AML-193 (cell line): ENCODE data around the gene AFG1L.
"Not testable (repeated sequence)": the region's sequence is repeated elsewhere in the genome, so short reads cannot be mapped to it uniquely, and the experiment has no call there.

Source experiments
- DNase-seq, 2 experiments: peaks; one replicate each; lab custom pipeline; 2025; lab: John Stamatoyannopoulos, UW

The AFG1L gene

DNA sequence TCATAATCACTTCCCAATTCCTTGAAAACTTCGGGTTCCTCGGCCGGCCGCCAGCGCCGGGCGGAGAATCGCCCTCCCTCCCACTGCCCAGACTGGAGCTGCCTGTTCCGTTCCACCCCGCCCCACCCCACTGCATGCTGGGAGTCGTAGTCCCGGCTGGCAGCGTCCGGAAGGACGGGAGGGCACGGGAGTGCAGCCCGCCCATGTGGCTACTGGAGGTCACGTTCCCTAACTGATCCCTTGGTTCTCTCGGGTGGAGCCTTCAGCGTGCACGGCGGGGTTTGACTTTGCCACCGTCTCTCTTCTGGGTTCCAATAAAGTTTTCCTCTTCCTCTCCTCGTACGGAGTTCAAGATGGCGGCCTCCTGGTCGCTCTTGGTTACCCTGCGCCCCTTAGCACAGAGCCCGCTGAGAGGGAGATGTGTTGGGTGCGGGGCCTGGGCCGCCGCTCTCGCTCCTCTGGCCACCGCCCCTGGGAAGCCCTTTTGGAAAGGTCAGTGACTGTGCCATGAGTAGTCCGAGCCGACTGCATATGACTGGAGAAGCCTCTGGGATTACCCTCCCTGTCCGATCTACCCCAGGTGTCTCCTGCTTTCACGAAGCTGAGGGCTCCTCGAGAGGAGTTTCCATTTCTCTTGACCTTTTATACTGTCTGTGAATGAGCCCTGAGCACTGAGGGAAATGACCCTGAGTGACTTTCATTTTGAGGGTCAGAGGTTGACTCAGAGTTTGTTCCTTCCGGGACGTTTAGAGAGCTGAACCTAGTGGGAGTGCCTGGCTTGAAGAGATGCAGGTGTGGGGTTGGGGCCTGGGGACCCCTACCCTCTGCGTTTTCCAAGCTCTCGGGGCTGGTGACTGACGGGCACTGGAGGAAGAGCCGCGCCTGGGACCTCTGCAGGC lies at the start of gene AFG1L:
Gene AFG1L (plus strand): TSS at position 328 of the 899 bp plus-strand sequence. CDS start 26 bp downstream, at position 354.
- DNase-seq = peak; percentile 93 to 94

- DNase-seq = not testable (repeated sequence)
Measured at GRCh38 chr6:108245095-108245494, 49.8 kb upstream of the AFG1L start.

GRCh38 chr6:108247965-108248536 lies 46.8 kb upstream of the AFG1L start:
- DNase-seq = no peak

GRCh38 chr6:108250240-108250866 lies 44.5 kb upstream of the AFG1L start:
- peak; percentile 20 to 25 for DNase-seq

GRCh38 chr6:108251252-108251651 lies 43.6 kb upstream of the AFG1L start:
- DNase-seq = no peak

- DNase-seq = no peak
Measured at GRCh38 chr6:108252055-108252454, 42.8 kb upstream of the AFG1L start.

DNA sequence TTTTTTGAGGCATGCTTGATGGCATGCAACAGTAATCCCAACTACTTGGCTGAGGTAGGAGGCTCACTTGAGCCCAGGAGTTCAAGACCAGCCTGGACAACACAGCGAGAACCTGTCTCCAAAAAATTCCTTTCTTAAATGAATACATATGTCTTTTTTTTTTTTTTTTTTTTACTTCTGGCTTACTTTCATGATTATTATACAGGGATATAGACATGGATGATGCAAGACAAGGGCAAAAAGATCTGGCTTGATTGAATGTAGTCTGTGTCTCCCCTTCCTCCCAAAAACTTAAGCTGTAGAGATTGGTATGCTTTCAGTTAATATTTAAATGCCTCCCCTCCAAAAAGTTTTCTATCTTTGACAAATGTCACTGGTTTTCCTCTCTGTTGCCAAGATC lies 41.6 kb upstream of the AFG1L start:
- no peak for DNase-seq

- peak; percentile 71 to 72 for DNase-seq
Measured at GRCh38 chr6:108254433-108255410, 40.1 kb upstream of the AFG1L start.

DNA sequence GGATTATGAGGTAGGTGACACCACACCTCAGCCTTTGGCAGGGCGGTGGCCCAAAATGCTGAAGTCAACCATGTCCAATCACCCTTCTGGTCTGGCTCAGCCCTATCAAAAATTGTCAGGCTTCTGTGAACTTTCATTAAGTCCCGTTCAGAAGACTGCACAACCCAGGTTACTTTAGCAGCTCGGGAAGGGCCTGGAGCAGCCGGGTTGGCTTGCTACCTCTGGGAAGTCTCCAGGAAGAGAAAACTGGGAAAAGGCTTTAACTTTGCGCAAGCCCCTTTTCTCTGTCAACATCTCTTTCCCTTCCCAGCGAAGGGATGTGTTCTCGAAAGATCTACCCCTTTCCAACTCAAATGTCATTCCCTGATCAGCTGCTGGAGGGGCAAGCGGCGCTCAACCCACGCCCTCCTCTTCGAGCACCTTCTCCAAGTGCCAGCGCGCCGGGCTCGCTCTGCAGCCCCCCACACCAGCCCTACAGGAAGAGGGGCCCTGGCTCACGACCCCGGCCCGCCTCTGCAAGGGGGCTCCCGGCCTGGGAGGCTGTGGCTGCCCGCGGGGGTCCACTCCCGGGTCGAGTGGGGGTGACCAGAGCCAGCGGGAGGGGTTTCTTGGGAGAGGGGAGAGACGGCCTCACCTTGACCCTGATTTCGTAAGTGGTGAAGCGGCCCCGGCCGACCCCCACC lies 34.6 kb upstream of the AFG1L start:
- peak; percentile 45 to 69 for DNase-seq

- peak; percentile 95 to 97 for DNase-seq
Measured at GRCh38 chr6:108260809-108261569, 33.9 kb upstream of the AFG1L start, which contains the start of gene SNX3. Gene SNX3 (minus strand): TSS chr6:108261040. CDS start chr6:108260921, 119 bp downstream.

DNA sequence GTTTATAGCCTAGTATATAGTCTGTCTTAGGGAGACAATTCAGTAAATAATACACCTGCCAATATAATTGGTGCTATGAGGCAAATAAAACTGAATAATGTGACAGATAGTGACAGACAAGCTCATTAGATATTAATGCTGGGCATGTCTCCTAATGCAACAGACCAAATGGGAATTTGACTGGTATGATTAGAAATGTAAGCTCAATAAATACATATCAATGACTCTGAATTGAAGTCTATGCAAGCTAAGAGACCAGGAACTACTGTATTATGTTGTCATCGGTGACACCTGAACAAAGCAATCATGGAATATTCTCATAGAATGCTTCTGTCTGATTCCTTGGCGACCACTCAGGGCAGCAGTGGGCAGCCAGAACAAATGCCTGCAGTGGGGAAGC lies 31.5 kb upstream of the AFG1L start:
- no peak for DNase-seq

- DNase-seq = no peak
Measured at GRCh38 chr6:108268845-108269244, 26.0 kb upstream of the AFG1L start.

DNA sequence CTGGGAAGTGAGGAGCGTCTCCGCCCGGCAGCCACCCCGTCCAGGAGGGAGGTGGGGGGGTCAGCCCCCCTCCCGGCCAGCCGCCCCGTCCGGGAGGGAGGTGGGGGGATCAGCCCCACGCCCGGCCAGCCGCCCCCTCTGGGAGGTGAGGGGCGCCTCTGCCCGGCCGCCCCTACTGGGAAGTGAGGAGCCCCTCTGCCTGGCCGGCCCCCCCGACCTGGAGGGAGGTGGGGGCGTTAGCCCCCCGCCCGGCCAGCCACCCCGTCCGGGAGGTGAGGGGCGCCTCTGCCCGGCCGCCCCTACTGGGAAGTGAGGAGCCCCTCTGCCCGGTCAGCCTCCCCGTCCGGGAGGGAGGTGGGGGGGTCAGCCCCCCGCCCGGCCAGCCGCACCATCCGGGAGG lies 24.9 kb upstream of the AFG1L start:
- DNase-seq = not testable (repeated sequence)

GRCh38 chr6:108274546-108274945 lies 20.3 kb upstream of the AFG1L start:
- no peak for DNase-seq

GRCh38 chr6:108275976-108276375 lies 18.9 kb upstream of the AFG1L start:
- DNase-seq = no peak

- DNase-seq = no peak
Measured at GRCh38 chr6:108277295-108277694, 17.6 kb upstream of the AFG1L start.

GRCh38 chr6:108277831-108278230 lies 17.0 kb upstream of the AFG1L start:
- DNase-seq = no peak

GRCh38 chr6:108285381-108285780 lies 9.5 kb upstream of the AFG1L start:
- DNase-seq = no peak

DNA sequence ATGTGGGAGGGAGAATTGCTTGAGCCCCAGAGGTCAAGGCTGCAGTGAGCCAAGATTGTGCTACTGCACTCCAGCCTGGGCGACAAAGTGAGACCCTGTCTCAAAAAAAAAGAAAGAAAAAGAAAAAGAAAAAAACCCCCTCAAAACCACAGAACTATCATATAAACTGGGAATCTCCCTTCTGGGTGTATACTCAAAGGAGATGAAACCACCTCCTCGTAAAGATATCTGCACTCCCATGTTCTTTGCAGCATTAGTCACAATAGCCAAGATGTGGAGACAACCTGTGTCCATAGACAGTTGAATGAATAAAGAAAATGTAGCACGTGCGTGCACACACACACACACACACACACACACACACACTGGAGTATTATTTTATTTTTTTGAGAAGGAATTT lies 8.5 kb upstream of the AFG1L start:
- no peak for DNase-seq

DNA sequence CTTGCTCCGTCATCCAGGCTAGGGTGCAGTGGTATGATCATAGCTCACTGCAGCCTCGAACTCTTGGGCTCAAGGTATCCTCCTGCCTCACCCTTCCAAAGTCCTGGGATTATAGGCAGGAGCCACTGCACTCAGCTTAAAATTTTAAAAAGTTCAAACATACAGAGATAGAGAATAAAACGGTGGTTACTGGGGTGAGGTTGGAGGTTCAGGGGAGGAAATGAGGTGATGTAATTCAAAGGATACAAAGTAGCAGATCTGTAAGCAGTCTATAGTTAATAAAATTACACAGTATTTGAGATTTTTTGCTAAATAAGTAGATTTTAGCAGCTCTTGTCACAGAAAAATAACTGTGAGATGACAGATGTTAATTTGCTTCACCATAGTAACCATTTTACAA lies 7.5 kb upstream of the AFG1L start:
- DNase-seq = no peak
